ENCODE measurements around the gene SLX4IP. TPM values are rescaled to one million over a fixed set of nuclear protein-coding genes. Genes with fewer than 3 reads are reported as not detected.

SLX4IP gene
- polyA plus RNA-seq, 10 donors = 3.0 to 6.3 (median 4.2) TPM

GRCh38 chr20:10520528-10520927 lies 85.4 kb downstream of the SLX4IP start:
- no peak for DNase-seq

- peak; percentile 49 to 61 (median 56) for DNase-seq
Observed at GRCh38 chr20:10521068-10521831, 86.1 kb downstream of the SLX4IP start.

- no peak for DNase-seq
Observed at GRCh38 chr20:10521836-10522235, 86.7 kb downstream of the SLX4IP start.

GRCh38 chr20:10522328-10522727 lies 87.2 kb downstream of the SLX4IP start:
- no peak for DNase-seq

GRCh38 chr20:10523443-10523842 lies 88.3 kb downstream of the SLX4IP start:
- no peak for DNase-seq

GRCh38 chr20:10524034-10524476 lies 89.0 kb downstream of the SLX4IP start:
- DNase-seq = peak; percentile 68 to 89 (median 74)

GRCh38 chr20:10524643-10525042 lies 89.5 kb downstream of the SLX4IP start:
- no peak for DNase-seq

GRCh38 chr20:10527781-10528180 lies 92.7 kb downstream of the SLX4IP start:
- no peak for DNase-seq

GRCh38 chr20:10530883-10531282 lies 95.8 kb downstream of the SLX4IP start:
- no peak for DNase-seq

- DNase-seq = no peak
Observed at GRCh38 chr20:10531848-10532247, 96.7 kb downstream of the SLX4IP start.

- DNase-seq = no peak
Observed at GRCh38 chr20:10532361-10532760, 97.3 kb downstream of the SLX4IP start.

- DNase-seq = peak in 1 of 3 donors; percentile 72
Observed at GRCh38 chr20:10536531-10536930, 101.4 kb downstream of the SLX4IP start.

GRCh38 chr20:10537850-10538480 lies 102.9 kb downstream of the SLX4IP start:
- DNase-seq = no peak

GRCh38 chr20:10538768-10539167 lies 103.7 kb downstream of the SLX4IP start:
- DNase-seq = no peak

GRCh38 chr20:10539818-10540553 lies 104.9 kb downstream of the SLX4IP start:
- no peak for DNase-seq

- no peak for DNase-seq
Observed at GRCh38 chr20:10540636-10541493, 105.8 kb downstream of the SLX4IP start.

- DNase-seq = no peak
Observed at GRCh38 chr20:10541668-10542411, 106.7 kb downstream of the SLX4IP start.

GRCh38 chr20:10542442-10542841 lies 107.3 kb downstream of the SLX4IP start:
- no peak for DNase-seq

GRCh38 chr20:10543480-10543879 lies 108.4 kb downstream of the SLX4IP start:
- no peak for DNase-seq

GRCh38 chr20:10547276-10548114 lies 112.4 kb downstream of the SLX4IP start:
- DNase-seq = no peak

Measured in muscle of back (tissue), 11 donors.